SK-N-SH (cell line): ENCODE data around the gene SLC5A12. TPM values are rescaled to one million over a fixed set of nuclear protein-coding genes. Genes with fewer than 3 reads are reported as not detected.

ENCODE experiments used
- CTCF ChIA-PET: fragments of 300-600, 350-600 bp; formaldehyde crosslinking; extraction: SDS; loops from one replicate; lab custom pipeline; 2021; lab: Yijun Ruan, JAX
- POLR2A ChIA-PET: fragments of 350-600 bp; sonication (Branson Sonifier 250); formaldehyde crosslinking; extraction: SDS; loops from one replicate; lab custom pipeline; 2020; ENCODE audit warnings: antibody characterized with exemption, inconsistent platforms; lab: Yijun Ruan, JAX
- DNase-seq: peaks from one replicate; pipeline ENCODE4 v3.0.0; 2012
- H2AFZ ChIP-seq: fragments of 200-600 bp; sonication (generic); 2 replicates; pipeline ENCODE4 v1.8.1; 2016; ENCODE audit warnings: antibody characterized with exemption, mild to moderate bottlenecking, low read depth
- H3F3A ChIP-seq: fragments of 200-600 bp; sonication (generic); replicated peaks from 2 replicates; pipeline ENCODE3; 2016; ENCODE audit warnings: antibody characterized with exemption, mild to moderate bottlenecking; ENCODE audit not compliant: insufficient read depth
- H3K27ac ChIP-seq, 2 experiments: fragments of 200-500 bp in 1 of 2; fragments of 200-600 bp in 1 of 2; sonication (Bioruptor generic) in 1 of 2; sonication (generic), shearing (Covaris generic) in 1 of 2; 2 replicates each; pipeline versions ENCODE4 v1.5.1 to v1.6.1; 2014 to 2016; ENCODE audit warnings: low read depth in 2 of 2, inconsistent platforms in 1 of 2, low read length in 1 of 2, mild to moderate bottlenecking in 1 of 2, mixed read lengths in 1 of 2
- H3K27me3 ChIP-seq: fragments of 200-600 bp; sonication (generic), shearing (Covaris generic); 2 replicates; pipeline ENCODE4 v1.6.1; 2016; ENCODE audit warnings: mixed run types; ENCODE audit not compliant: insufficient read depth
- H3K36me3 ChIP-seq, 2 experiments: fragments of 200-500 bp in 1 of 2; fragments of 200-600 bp in 1 of 2; sonication (Bioruptor generic) in 1 of 2; sonication (generic) in 1 of 2; replicated peaks in 1 of 2; 2 replicates each; pipeline versions ENCODE3 to v1.5.1; 2014 to 2016; ENCODE audit warnings: low read length in 1 of 2, mild to moderate bottlenecking in 1 of 2; ENCODE audit not compliant: insufficient read depth in 2 of 2, control insufficient read depth in 1 of 2
- H3K4me1 ChIP-seq, 2 experiments: fragments of 200-500 bp in 1 of 2; fragments of 200-600 bp in 1 of 2; sonication (Bioruptor generic) in 1 of 2; sonication (generic), shearing (Covaris generic) in 1 of 2; 2 replicates each; pipeline versions ENCODE4 v1.5.1 to v1.6.1; 2014 to 2016; ENCODE audit warnings: low read depth in 1 of 2, low read length in 1 of 2, mixed run types in 1 of 2; ENCODE audit not compliant: insufficient read depth in 2 of 2, control insufficient read depth in 1 of 2
- H3K4me2 ChIP-seq: fragments of 200-600 bp; sonication (generic), shearing (Covaris generic); 2 replicates; pipeline ENCODE4 v1.6.1; 2017; ENCODE audit warnings: mixed run types
- H3K4me3 ChIP-seq, 2 experiments: fragments of 200-500 bp in 1 of 2; fragments of 200-600 bp in 1 of 2; sonication (Bioruptor generic) in 1 of 2; sonication (generic), shearing (Covaris generic) in 1 of 2; 2 replicates each; pipeline versions ENCODE4 v1.5.1 to v1.8.1; 2014 to 2016; ENCODE audit warnings: low read depth in 2 of 2, inconsistent platforms in 1 of 2, low read length in 1 of 2, mild to moderate bottlenecking in 1 of 2, mixed read lengths in 1 of 2, moderate library complexity in 1 of 2
- H3K79me2 ChIP-seq: fragments of 200-600 bp; sonication (generic); 2 replicates; pipeline ENCODE4 v1.8.1; 2017; ENCODE audit warnings: mild to moderate bottlenecking; ENCODE audit not compliant: insufficient read depth
- H3K9ac ChIP-seq: fragments of 200-600 bp; sonication (generic); 2 replicates; pipeline ENCODE4 v1.6.1; 2017; ENCODE audit warnings: mixed run types
- H3K9me2 ChIP-seq: fragments of 200-600 bp; sonication (generic); 2 replicates; pipeline ENCODE4 v1.6.1; 2017; ENCODE audit warnings: mixed run types
- H3K9me3 ChIP-seq: fragments of 200-600 bp; sonication (generic); 2 replicates; pipeline ENCODE4 v1.6.1; 2017; ENCODE audit warnings: mixed run types, mild to moderate bottlenecking, moderate library complexity
- H4K20me1 ChIP-seq: fragments of 200-600 bp; sonication (generic); 2 replicates; pipeline ENCODE4 v1.6.1; 2017; ENCODE audit warnings: mild to moderate bottlenecking, mixed run types; ENCODE audit not compliant: insufficient read depth
- CHD2 ChIP-seq: fragments of 150-350 bp; IDR thresholded peaks from 2 replicates; pipeline ENCODE4 v1.6.1; 2018; ENCODE audit warnings: low read length; ENCODE audit not compliant: partially characterized antibody
- CTCF ChIP-seq: fragments of 200-600 bp; sonication (generic); IDR thresholded peaks from 2 replicates; pipeline ENCODE4 v1.6.1; 2017; ENCODE audit warnings: antibody characterized with exemption, mild to moderate bottlenecking, moderate library complexity
- ELF1 ChIP-seq: IDR thresholded peaks from 2 replicates; pipeline ENCODE4 v1.4.0; 2012
- EZH2phosphoT487 ChIP-seq: fragments of 200-600 bp; sonication (generic); IDR thresholded peaks from 2 replicates; pipeline ENCODE4 v1.6.1; 2017; ENCODE audit warnings: low read depth, mixed run types, mild to moderate bottlenecking, antibody characterized with exemption, moderate library complexity, borderline replicate concordance
- FOSL2 ChIP-seq: IDR thresholded peaks from 2 replicates; pipeline ENCODE4 v1.4.0; 2012; ENCODE audit warnings: low read depth, mild to moderate bottlenecking, moderate library complexity, borderline replicate concordance
- GABPA ChIP-seq: IDR thresholded peaks from 2 replicates; pipeline ENCODE4 v1.4.0; 2012; ENCODE audit warnings: low read depth, mild to moderate bottlenecking
- IRF3 ChIP-seq: fragments of 150-350 bp; IDR thresholded peaks from 2 replicates; pipeline ENCODE4 v1.6.1; 2016; ENCODE audit warnings: mild to moderate bottlenecking, low read depth, low read length
- RCOR1 ChIP-seq: fragments of 150-350 bp; IDR thresholded peaks from 2 replicates; pipeline ENCODE4 v1.6.1; 2017; ENCODE audit warnings: antibody characterized with exemption, low read length
- REST ChIP-seq: IDR thresholded peaks from 2 replicates; pipeline ENCODE4 v1.6.1; 2012; ENCODE audit warnings: mild to moderate bottlenecking, low read depth, low read length, moderate library complexity
- SMC3 ChIP-seq: IDR thresholded peaks from 2 replicates; pipeline ENCODE4 v1.6.1; 2012; ENCODE audit warnings: low read depth, low read length, improper control_type of control experiment
- TCF12 ChIP-seq: IDR thresholded peaks from 2 replicates; pipeline ENCODE4 v1.4.0; 2012
- YY1 ChIP-seq: IDR thresholded peaks from 2 replicates; pipeline ENCODE4 v1.4.0; 2012; ENCODE audit warnings: low read depth, mild to moderate bottlenecking
- WGBS: methylation state at CpG from one replicate; pipeline ENCODE4 v1.1.6; 2017; ENCODE audit warnings: low lambda C conversion rate; 5-methylcytosine and 5-hydroxymethylcytosine counted together
- polyA plus RNA-seq, 3 experiments: library from polyadenylated mRNA; depleted of rRNA; stranded (reverse); fragments of >200 nt; gene quantifications; 2 replicates each; pipeline ENCODE4 v1.2.3, GENCODE V29; 2012
- TF ChIP-seq, protein P1 (sequence below): fragments of 150-350 bp; IDR thresholded peaks from 2 replicates; pipeline ENCODE4 v1.6.1; 2017; ENCODE audit warnings: antibody characterized with exemption, low read length, low read depth, borderline replicate concordance

SLC5A12 gene
- polyA plus RNA-seq, 1 of the 3 experiments (the other 2 are of a cell fraction), result 0.03 TPM

GRCh38 chr11:26755762-26756161, 33.9 kb upstream of the SLC5A12 start:
- CTCF ChIA-PET, result interaction anchor here (0.8 to 3.2 kb wide), 4 partner anchors 403 to 730 kb away, joined by 3 to 36 read pairs (median 8); no protein-coding TSS in a partner anchor
- 82% methylated on average over 4 of the region's 4 CpGs for WGBS

More at GRCh38 chr11:26755762-26756161, 33.9 kb upstream of the SLC5A12 start:
- no peaks in the 10 kb centered on the region for H3K79me2 ChIP-seq
- no peak for TF ChIP-seq CTCF
- no peak for TF ChIP-seq EZH2phosphoT487
- no peak for TF ChIP-seq ELF1
- no peak for TF ChIP-seq CHD2
- no peak for TF ChIP-seq TCF12
- TF ChIP-seq, protein P1, sequence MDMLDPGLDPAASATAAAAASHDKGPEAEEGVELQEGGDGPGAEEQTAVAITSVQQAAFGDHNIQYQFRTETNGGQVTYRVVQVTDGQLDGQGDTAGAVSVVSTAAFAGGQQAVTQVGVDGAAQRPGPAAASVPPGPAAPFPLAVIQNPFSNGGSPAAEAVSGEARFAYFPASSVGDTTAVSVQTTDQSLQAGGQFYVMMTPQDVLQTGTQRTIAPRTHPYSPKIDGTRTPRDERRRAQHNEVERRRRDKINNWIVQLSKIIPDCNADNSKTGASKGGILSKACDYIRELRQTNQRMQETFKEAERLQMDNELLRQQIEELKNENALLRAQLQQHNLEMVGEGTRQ, result no peak
- no peak for TF ChIP-seq GABPA
- TF ChIP-seq RCOR1, result no peak
- no peak for TF ChIP-seq REST
- TF ChIP-seq SMC3, result no peak
- TF ChIP-seq FOSL2, result no peak
- TF ChIP-seq YY1, result no peak
- no peak for TF ChIP-seq IRF3
- TF ChIP-seq, all 33 proteins: peak for 0
- Histone ChIP-seq H3K27me3 (no peaks in the 10 kb centered on the region), H4K20me1 (no peaks in the 10 kb centered on the region), H3K36me3 (no peaks in the 10 kb centered on the region), H3K9me3 (no peaks in the 10 kb centered on the region), H3K4me2 (no peak overlapping the region), H3K9ac (no peak overlapping the region), H3K27ac (no peak overlapping the region), H3K4me1 (peaks cover 0 to 3% of the 10 kb centered on the region in 2 experiments; a peak in 1 of 4 replicates), H3K9me2 (no peaks in the 10 kb centered on the region), H2AFZ (no peak overlapping the region; the same call in 1 of the 2 replicates), H3F3A (peaks cover 3% of the 10 kb centered on the region), H3K4me3 (no peak overlapping the region)
- no peak for DNase-seq
- POLR2A ChIA-PET, result no interaction called here
